GM21360 (cell line): Measurements from ENCODE around the gene PNPLA6.
"Not testable (repeated sequence)": the region's sequence is repeated elsewhere in the genome, so short reads cannot be mapped to it uniquely, and the experiment has no call there.

Experiments used
- ATAC-seq: cut with Tn5 transposase; IDR thresholded peaks from one replicate; pipeline ENCODE4 v1.9.1; 2021; ENCODE audit warnings: mild to moderate bottlenecking, moderate library complexity; ENCODE audit not compliant: unreplicated experiment

Gene PNPLA6

GRCh38 chr19:7550987-7551761 is 15.7 kb downstream of the PNPLA6 start:
- no peak for ATAC-seq

DNA sequence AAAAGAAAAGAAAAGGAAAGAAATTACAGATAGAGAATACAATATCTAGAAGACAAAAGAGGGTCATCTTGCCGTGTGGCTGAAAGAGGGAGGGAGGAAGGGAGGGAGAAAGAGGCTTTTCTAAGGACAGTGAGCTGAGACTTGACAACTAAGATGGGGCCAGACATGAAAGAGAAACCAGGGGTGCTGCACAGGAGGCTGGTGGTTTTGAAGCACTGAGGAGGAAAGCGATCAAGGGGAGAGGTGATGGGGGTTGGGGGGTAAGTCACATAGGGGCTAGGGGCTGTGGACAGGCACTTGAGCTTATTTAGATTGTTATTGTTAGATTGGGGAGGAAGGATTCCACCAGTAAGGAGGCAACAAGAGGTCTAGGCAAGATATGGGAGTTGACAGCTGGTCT is 17.3 kb downstream of the PNPLA6 start:
- ATAC-seq = no peak

GRCh38 chr19:7554565-7554964 is 19.0 kb downstream of the PNPLA6 start:
- no peak for ATAC-seq

DNA sequence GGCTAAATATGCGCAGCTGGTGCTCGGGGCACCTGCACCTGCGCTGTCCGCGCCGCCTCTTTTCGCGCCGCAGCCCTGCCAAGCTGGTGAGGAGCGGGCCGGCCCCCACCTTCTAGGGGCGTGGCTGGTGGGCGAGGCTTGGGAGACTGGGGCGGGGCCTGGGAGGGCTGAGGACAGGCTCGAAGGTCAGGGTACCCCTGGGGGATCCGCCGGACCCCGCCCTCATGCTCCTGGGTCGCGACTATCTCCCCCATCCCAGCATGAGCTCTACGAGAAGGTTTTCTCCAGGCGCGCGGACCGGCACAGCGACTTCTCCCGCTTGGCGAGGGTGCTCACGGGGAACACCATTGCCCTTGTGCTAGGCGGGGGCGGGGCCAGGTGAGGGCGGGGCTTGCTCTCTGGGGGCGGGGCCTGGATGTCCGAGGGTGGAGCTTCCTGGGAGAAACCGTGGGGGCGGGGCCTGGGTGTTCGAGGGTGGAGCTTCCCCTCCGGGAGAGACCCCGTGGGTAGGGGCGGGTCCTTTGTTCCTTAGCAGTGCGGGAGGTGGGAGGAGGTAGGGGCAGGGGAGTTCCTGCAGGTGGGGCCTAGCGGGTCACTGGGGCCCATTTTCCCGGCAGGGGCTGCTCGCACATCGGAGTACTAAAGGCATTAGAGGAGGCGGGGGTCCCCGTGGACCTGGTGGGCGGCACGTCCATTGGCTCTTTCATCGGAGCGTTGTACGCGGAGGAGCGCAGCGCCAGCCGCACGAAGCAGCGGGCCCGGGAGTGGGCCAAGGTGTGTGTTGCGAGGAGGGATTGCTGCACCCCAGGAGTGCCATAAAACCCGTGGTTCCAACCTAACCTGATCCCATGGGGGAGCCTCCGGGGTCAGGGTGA is 19.7 kb downstream of the PNPLA6 start:
- no peak for ATAC-seq

GRCh38 chr19:7556696-7557315 is 21.3 kb downstream of the PNPLA6 start:
- no peak for ATAC-seq

- ATAC-seq = no peak
Measured at GRCh38 chr19:7558667-7559066, 23.1 kb downstream of the PNPLA6 start.

- no peak for ATAC-seq
Measured at GRCh38 chr19:7559102-7559501, 23.6 kb downstream of the PNPLA6 start.

- ATAC-seq = no peak
Measured at GRCh38 chr19:7560255-7560654, 24.7 kb downstream of the PNPLA6 start.

GRCh38 chr19:7561325-7561724 is 25.8 kb downstream of the PNPLA6 start:
- ATAC-seq = no peak

DNA sequence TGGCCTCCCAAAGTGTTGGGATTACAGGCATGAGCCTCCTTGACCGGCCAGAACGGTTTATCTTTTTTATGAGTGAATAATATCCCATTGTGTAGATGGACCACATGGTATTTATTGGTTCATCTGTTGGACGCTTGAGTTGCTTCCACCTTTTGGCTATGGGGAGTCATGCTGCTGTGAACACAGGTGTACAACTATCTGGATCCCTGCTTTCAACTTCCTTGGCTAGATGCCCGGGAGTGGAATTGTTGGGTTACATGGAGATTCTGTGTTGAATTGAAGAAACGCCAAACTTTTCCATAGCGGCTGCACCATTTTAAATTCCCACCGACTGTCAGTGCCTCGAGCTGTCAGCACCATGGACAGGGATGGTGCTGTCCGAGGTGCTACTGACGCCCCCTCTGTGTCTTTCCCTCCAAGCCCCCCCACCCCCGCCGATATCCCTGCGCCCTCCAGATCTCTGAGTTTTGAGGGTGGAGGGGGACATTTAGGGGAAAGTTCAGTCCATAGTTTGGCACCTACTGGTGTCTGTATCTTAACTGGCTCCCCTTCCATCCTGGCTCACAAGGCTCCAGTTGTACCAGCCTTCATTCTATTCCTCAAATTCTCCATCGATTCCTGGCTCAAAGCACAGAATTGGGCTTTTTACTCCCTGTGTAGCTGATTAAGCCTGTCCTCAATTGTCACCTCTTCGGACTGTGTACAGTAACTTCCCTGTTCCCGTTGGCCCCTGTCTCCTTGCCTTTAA is 27.3 kb downstream of the PNPLA6 start:
- ATAC-seq = no peak

DNA sequence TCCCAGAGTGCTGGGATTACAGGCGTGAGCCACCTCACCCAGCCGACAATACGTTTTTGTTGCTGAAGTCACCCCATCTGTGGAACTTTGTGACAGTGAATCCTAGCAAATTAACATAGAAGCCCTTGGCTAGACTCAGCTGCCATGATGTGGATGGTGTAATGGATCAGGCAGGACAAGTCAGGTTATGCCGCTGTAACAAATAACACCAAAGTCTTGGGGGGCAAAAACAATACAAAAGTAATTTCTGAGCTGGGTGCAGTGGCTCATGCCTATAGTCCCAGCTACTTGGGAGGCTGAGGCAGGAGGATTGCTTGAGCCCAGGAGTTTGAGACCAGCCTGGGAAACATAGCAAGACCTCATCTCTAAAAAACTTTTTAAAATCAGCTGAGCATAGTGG is 29.3 kb downstream of the PNPLA6 start:
- no peak for ATAC-seq

DNA sequence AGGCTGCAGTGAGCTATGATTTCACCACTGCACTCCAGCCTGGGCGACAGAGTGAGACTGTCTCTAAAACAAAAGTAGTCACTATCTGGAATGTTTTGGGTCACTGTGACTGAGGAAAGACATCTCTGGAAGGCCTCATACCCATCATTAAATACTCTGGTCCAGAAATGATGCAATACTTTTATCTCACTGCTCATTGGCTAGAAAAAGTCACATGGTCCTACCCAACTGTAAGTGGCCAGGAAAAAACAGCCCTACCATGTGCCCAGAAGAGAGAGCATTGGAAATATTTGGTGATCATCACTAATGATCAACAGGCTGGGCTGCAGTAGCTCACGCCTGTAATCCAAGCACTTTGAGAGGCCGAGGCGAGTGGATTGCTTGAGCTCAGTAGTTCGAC is 29.8 kb downstream of the PNPLA6 start:
- no peak for ATAC-seq

- no peak for ATAC-seq
Measured at GRCh38 chr19:7570761-7571160, 35.2 kb downstream of the PNPLA6 start.

DNA sequence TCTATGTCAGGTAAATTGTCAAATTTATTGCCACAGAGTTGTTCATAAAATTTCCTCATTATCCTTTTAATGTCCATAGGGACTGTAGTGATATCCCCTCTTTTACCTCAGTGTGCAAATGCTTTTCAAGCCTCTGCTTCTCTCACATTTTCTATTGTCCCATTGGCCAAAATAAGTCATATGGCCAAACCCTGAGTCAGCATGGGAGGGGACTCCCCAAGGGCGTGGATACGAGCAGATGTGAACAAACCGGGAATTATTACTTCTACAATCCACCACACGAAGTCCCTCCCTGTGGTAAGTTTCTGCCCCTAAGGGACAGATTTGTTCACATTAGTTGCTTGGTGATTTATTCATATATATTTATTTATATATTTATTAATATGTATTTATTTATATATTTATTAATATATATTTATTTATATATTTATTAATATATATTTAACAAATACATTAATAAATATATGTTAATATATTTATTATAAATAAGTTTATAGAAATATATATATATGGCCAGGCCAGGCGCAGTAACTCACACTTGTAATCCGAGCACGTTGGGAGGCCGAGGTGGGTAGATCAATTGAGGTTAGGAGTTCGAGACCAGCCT is 40.0 kb downstream of the PNPLA6 start:
- no peak for ATAC-seq

DNA sequence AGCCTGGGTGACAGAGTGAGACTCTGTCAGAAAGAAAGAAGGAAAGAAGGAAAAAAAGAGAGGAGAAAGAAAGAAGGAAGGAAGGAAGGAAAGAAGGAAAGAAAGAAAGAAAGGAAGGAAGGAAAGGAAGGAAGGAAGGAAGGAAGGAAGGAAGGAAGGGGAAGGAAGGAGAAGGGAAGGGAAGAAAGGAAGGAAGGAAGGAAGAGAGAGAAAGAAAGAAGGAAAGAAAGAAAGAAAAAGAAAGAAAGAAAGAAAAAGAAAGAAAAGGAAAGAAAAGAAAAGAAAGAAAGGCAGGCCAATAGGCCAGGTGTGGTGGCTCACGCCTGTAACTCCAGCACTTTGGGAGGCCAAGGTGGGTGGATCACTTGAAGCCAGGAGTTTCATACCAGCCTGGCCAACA is 41.9 kb downstream of the PNPLA6 start:
- not testable (repeated sequence) for ATAC-seq

DNA sequence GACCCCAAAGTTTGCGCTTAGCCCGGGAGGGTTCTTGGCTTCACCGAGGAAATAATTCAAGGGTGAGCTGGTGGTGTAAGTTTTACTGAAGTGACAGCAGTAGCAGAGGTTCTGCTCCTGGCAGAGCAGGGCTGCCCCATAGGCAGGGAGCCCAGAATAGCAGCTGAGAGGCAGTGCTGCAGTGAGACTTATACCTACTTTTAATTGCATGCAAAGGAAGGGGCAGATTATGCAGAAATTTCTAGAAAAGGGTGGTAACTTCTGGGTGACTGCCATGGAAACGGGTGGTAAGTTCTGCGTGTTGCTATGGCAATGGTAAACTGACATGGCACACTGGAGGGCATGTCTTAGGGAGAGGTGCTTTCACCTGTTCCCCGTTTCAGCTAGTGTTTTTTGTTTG is 42.6 kb downstream of the PNPLA6 start:
- no peak for ATAC-seq

GRCh38 chr19:7579182-7579581 is 43.7 kb downstream of the PNPLA6 start:
- no peak for ATAC-seq

GRCh38 chr19:7582446-7582845 is 46.9 kb downstream of the PNPLA6 start:
- ATAC-seq = no peak

- ATAC-seq = no peak
Measured at GRCh38 chr19:7589822-7590221, 54.3 kb downstream of the PNPLA6 start.

DNA sequence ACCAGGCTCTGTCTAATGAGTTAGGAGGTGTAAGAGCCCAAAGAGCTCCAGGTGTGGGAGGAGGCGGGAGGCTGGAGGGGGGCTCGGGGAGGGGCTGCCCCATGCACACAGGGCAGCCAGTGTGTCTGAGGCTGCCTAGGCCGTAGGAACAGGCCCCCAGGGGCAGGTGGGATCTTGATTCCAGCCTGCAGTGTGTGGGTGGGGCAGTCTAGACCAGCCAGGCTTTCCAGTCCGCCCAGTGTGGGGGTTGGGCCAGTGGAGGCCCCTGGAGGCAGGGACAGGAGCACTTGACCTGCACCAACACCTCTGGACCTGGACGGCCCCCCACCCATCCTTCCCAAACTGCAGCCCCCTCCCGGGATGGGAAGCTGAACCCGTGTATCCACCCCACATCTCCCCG is 54.7 kb downstream of the PNPLA6 start:
- no peak for ATAC-seq
